ENCODE results near the gene USP6NL.
"Not testable (repeated sequence)": the region's sequence is repeated elsewhere in the genome, so short reads cannot be mapped to it uniquely, and the experiment has no call there.

Gene USP6NL

GRCh38 chr10:11611248-11612020, at the start of gene USP6NL:
Gene USP6NL (minus strand): TSS chr10:11611650. CDS start chr10:11597634, 14,016 bp downstream.
- FAIRE-seq, result no peak

- FAIRE-seq, result no peak
Observed at GRCh38 chr10:11658801-11659368, 47.4 kb upstream of the USP6NL start.

- FAIRE-seq, result no peak
Observed at GRCh38 chr10:11655836-11656235, 44.4 kb upstream of the USP6NL start.

GRCh38 chr10:11654659-11655058, 43.2 kb upstream of the USP6NL start:
- no peak for FAIRE-seq

GRCh38 chr10:11653758-11654471, 42.5 kb upstream of the USP6NL start:
- FAIRE-seq, result no peak

GRCh38 chr10:11647676-11648075, 36.2 kb upstream of the USP6NL start:
- FAIRE-seq, result no peak

- no peak for FAIRE-seq
Observed at GRCh38 chr10:11646450-11646849, 35.0 kb upstream of the USP6NL start.

GRCh38 chr10:11643039-11643438, 31.6 kb upstream of the USP6NL start:
- no peak for FAIRE-seq

GRCh38 chr10:11642566-11642965, 31.1 kb upstream of the USP6NL start:
- no peak for FAIRE-seq

- no peak for FAIRE-seq
Observed at GRCh38 chr10:11639849-11640764, 28.7 kb upstream of the USP6NL start.

- FAIRE-seq, result no peak
Observed at GRCh38 chr10:11639362-11639761, 27.9 kb upstream of the USP6NL start.

GRCh38 chr10:11638055-11638698, 26.7 kb upstream of the USP6NL start:
- FAIRE-seq, result no peak

GRCh38 chr10:11636697-11637303, 25.4 kb upstream of the USP6NL start:
- no peak for FAIRE-seq

GRCh38 chr10:11631890-11632587, 20.6 kb upstream of the USP6NL start:
- no peak for FAIRE-seq

- FAIRE-seq, result no peak
Observed at GRCh38 chr10:11631291-11631690, 19.8 kb upstream of the USP6NL start.

GRCh38 chr10:11629731-11630130, 18.3 kb upstream of the USP6NL start:
- FAIRE-seq, result no peak

- not testable (repeated sequence) for FAIRE-seq
Observed at GRCh38 chr10:11627941-11628340, 16.5 kb upstream of the USP6NL start.

- FAIRE-seq, result no peak
Observed at GRCh38 chr10:11626071-11626470, 14.6 kb upstream of the USP6NL start.

- FAIRE-seq, result no peak
Observed at GRCh38 chr10:11625019-11625735, 13.7 kb upstream of the USP6NL start.

- FAIRE-seq, result no peak
Observed at GRCh38 chr10:11617233-11617632, 5.8 kb upstream of the USP6NL start.

- FAIRE-seq, result no peak
Observed at GRCh38 chr10:11616021-11616420, 4.6 kb upstream of the USP6NL start.
